ENCODE measurements around the gene RPL27. TPM values are rescaled to one million over a fixed set of nuclear protein-coding genes. Genes with fewer than 3 reads are reported as not detected.
"Not testable (repeated sequence)": the region's sequence is repeated elsewhere in the genome, so short reads cannot be mapped to it uniquely, and the experiment has no call there.

Gene RPL27
- polyA plus RNA-seq (2013, experiment 1 of 2; ENCODE audit: insufficient read length), result 1,760 TPM
- 1,566 TPM for polyA plus RNA-seq (2013, experiment 2 of 2; ENCODE audit: insufficient read length)

DNA sequence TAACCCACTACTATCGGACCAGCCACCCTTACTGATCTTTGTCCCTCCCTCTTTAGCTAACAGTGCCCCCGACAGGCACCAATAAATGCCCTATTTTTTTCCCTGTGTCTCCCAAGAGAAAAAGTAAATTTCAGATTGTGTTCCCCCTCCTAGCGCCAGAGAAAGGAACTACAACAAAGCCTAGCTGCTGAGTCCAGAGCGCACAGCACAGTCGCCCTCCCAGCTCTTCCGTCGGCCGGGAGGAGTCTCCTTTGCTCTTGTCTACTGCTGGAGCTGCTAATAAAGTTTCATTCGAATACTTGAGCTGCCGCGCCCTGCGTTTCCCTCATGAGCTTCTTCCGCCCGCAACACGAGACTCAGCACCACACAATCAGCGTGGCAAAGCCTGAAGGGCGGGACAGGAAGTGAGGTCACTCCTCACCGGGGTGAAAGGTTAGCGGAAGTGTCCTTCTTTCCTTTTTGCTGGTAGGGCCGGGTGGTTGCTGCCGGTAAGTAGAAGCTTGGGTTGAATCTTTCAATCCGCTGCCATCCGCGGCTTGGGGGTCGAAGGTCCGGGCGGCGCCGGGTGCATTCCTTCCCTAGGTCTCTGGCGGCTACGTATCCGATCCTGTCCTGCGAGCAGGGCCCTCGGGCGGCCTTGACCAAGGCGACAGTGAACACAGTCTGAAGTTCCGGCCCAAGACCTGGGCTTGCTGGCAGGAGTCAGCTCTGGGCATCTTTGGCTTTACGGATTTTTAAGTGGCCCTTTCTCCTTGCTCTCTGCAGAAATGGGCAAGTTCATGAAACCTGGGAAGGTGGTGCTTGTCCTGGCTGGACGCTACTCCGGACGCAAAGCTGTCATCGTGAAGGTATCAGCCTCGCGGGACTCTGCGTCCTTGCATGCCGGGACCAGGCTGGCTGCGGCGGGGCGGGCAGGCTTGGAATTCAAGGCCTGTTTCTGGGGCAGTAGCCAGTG, at the start of gene RPL27:
TSS of gene RPL27 (plus strand) at position 436 of the 955 bp plus-strand sequence. CDS start at position 768, 332 bp downstream.
- DNase-seq, result peak; percentile 100

DNA sequence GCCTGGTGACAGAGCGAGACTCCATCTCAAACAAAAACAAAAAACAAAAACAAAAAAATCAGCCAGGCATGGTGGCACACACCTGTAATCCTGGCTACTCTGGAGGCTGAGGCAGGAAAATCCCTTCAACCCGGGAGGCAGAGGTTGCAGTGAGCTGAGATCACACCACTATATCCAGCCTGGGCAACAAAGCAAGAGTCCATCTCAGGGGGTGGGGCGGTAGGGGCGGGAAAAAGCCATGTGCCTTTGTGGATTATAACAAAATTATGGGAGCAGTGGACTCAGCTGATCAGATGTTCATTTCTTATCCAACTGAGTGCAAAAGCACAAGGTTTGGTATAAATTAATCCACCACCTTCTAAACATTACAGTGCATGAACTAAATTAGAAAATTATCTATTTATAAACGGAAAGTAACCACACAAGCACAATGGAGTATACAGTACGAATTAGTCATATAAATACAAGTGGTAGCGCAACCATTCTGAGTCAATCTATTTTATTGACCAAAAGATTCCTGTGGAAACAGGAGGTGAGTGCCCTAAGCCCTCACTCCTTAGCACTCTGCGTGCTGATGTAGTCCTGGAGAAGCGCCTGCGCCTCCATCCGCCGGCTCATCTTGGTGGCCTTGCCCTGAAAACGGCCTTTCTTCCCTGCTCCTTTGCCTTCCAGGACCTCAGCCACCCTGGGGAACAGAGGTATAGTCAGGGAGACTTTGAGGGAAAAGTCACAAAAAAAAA, 48.0 kb upstream of the RPL27 start:
- no peak for DNase-seq

DNA sequence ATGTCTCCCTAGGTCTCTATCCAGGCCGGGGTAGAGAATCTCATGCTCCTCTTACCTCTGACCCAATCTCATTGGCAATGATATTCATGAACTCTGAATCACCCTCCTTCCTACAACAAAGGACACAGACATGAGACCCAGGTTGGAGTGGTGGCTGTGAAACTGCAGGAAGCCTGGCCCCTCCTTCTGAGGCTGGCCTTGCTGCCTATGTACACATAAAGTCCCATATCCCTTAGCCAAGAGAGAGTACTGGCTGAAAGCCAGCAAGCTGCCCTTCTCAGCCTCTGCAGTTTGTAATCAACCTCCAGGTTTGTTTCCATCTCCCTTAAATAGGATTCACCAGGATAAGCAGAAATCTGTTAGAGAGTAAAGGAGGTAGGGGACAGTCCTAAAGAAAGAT, 44.5 kb upstream of the RPL27 start:
- no peak for DNase-seq

DNA sequence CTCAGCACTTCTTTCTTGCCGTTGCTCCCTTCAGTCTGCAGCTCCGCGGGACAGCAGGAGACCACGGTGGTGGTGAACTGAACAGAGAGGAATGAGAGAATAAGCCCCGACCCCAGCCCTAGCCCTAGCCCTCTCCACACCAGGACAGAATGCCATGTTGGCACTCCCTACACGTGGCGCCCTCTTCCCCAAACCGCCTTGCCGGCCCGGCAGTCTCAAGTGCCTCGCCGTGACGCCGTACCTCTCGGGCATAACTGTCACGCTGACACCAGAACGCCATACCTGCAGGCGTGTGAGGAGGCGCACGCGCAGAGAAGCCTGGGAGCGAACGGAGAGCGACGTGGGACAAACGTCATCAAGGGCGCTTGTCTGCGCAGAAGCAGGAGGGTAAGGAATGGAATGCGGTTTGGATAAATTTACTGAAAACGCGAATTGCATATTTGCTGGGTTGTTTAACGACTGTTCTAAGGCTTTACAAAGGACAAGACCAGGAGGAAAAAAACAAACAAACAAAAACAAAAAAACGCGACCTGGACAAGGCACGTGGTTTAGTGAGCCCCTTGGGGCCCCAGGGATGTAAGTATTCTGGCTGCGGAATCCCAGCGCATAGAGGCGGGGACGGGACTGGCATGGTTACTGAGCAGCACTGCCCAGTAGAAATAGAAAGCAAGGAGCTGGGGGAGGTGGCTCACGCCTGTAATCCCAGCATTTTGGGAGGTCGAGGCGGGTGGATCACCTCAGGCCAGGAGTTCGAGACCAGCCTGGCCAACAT, 33.9 kb upstream of the RPL27 start, which contains the start of gene AARSD1:
TSS of gene AARSD1 (minus strand) at position 294 of the 772 bp plus-strand sequence. CDS start at position 280, 14 bp downstream.
- peak; percentile 92 for DNase-seq

DNA sequence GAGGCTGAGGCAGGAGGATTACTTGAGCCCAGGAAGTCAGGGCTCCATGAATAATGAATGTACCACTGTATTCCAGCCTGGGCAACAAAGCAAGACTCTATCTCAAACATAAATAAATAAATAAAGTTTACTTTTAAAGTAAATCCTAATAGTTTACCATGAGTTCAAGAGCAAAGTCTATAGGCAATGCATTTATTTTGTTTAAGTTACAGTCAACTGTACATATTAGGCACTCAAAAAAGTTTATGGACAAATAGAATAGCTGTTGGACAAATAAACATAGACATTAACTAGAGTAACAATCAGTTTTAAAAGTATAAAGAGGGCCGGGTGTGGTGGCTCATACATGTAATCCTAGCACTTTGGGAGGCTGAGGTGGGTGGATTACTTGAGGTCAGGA, 30.3 kb upstream of the RPL27 start:
- no peak for DNase-seq

DNA sequence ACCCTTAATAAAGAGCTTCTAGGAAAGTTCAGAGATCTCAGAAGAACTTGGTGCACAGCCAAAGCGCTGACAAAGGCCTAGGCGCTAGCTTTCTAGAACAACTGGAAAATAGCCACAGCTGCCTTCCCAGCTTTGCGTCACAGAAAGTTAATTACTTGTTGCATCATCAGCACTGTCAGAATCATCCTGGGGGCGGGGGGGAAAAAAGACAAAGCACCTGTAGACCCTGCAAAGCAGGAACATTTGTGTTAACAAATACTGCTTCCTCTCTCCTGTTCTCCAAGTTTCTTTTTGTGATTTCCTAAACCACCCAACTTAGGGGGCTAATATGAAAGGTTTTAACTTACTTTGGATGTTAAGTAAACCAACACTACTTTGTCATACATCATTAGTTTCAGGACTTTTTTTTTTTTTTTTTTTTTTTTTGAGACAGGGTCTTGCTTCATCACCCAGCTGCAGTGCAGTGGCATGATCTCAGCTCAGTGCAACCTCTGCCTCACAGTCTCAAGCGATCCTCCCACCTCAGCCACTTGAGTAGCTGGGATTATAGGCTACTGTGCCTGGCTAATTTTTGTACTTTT, 29.1 kb upstream of the RPL27 start:
- no peak for DNase-seq

DNA sequence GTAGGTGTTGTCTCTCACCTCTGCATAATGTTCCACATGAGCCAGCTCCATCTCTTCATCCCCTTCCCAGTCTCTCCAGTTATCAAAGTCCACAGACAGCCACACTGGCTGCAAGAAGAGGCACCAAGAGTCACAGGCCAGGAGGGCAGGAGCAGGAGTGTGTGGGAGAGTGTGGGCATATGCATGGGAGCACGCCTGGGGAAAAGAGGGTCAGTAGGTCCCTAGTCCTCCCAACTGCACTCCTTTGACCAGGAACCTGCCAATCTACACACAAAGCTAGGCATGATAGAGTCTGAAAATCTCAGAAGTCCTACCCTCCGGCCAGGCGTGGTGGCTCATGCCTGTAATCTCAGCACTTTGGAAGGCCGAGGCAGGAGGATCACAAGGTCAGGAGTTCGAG, 26.6 kb upstream of the RPL27 start:
- DNase-seq, result no peak

DNA sequence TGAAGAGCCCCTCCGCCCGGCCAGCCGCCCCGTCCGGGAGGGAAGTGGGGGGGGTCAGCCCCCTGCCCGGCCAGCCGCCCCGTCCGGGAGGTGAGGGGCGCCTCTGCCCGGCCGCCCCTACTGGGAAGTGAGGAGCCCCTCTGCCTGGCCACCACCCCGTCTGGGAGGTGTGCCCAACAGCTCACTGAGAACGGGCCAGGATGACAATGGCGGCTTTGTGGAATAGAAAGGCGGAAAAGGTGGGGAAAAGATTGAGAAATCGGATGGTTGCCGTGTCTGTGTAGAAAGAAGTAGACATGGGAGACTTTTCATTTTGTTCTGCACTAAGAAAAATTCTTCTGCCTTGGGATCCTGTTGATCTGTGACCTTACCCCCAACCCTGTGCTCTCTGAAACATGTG, 24.9 kb upstream of the RPL27 start:
- DNase-seq, result not testable (repeated sequence)

DNA sequence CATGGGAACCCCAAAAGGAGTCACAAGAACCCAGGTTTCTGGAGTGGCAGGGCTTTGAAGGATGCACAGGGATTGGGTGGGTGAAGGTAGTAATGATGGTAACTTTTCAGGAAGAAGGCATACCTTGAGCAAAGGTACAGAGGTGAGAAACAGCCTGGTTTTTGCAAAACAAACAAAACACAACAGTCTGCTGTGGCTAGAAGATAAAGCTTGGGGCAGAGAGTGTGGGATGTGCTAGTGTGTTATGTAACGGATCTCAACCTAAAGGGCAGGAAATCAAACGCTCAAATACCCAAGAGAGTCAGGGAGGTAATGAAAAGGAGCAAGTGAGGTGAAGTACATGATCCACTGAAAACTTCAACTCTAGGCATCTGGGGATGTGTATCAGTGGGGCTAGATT, 23.0 kb upstream of the RPL27 start:
- DNase-seq, result no peak

DNA sequence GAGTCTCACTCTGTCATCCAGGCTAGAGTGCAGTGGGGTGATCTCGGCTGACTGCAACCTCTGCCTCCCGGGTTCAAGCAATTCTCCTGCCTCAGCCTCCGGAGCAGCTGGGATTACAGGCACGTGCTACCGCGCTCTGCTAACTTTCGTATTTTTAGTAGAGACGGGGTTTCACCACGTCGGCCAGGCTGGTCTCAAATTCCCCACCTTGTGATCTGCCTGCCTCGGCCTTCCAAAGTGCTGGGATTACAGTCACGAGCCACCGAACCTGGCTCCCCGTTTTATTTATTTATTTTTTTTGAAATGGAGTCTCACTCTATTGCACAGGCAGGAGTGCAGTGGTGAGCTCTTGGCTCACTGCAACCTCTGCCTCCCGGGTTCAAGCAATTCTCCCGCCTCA, 22.5 kb upstream of the RPL27 start:
- not testable (repeated sequence) for DNase-seq

DNA sequence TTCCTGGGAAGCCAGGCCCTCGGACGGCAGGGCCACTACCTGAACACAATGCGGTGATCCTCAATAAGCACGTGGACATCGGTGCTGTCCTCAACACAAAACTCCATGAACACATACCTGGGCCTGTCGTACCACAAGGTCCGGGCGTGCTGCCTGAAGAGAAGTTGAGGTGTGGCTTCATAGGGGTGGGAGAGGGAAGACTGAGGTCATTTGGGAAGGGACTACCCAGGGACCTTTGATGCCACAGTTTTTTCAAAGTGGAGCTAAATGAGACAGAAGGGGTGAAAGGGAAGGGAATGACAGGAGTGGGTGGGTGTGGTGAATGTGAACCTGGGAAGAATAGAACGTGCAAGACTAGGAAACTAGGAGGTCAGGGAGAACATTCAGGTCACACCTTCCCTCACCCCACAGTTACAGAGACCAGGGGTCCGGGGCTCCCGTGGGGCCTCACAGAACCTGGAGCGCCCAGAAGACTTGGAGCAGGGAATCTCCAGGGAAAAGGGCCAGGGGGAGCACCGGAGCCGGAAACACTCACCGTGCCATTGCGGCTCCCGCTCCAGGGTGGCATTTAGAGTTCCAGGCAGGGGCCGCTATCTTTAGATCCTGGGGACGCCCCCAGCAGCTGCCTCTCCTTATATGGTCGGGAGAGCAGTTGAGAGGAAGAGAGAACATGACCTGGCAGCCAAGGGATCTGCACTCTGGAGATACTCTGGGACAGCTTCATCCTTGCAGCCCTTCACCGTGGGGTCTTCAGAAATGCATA, 18.5 kb upstream of the RPL27 start, which contains the start of gene PTGES3L:
TSS of gene PTGES3L (minus strand) at position 570 of the 763 bp plus-strand sequence. CDS start at position 543, 27 bp downstream.
- peak; percentile 73 for DNase-seq

DNA sequence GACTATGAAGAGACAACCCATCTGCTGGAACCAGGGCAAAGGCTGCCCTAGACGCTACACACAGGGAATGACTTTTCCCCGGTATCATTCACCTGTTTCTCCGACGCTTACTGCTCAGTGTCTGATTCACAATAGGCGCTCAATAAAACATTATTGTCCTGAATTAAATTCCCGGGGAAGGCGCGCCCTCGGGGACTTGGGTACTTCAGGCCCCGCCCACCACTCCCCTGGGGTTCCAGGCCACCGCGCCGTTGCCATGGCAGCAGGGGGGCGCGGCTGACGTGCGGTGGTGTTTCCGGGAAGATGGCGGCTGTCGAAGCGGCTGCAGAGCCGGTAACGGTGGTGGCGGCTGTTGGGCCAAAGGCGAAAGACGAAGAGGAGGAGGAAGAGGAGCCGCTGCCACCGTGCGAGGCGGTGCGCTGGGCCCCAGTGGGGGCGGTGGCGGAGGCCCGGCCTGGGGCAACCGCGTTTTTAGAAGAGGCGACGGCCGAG, 17.9 kb upstream of the RPL27 start, which contains the start of gene RUNDC1:
TSS of gene RUNDC1 (plus strand) at position 292 of the 492 bp plus-strand sequence. CDS start at position 304, 12 bp downstream.
- peak; percentile 89 for DNase-seq

DNA sequence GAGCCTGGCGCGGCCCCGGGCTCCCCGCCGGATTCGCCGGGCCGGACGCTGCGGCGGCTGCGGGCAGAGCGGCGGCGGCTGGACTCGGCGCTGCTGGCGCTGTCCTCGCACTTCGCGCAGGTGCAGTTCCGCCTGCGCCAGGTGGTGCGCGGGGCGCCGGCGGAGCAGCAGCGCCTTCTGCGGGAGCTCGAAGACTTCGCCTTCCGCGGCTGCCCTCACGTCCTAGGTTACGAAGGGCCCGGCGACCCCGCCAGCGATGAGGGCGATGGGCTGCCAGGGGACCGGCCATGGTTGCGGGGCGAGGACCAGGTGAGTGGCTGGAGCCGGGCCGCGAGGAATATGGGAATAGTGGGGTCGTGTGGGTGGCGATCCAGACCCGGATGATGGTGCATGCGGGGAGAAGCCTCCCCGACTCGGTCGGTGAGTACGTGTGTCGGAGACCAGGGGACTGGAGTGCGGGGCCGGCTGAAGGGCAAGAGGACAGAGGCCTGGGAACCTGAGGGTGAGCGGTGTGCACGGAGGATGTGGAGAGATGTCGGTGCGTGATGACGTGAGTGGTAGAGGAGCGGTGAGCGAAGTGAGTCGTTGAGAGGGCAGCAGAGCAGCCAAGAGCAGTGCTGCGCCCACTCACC, 17.3 kb upstream of the RPL27 start:
- DNase-seq, result no peak

DNA sequence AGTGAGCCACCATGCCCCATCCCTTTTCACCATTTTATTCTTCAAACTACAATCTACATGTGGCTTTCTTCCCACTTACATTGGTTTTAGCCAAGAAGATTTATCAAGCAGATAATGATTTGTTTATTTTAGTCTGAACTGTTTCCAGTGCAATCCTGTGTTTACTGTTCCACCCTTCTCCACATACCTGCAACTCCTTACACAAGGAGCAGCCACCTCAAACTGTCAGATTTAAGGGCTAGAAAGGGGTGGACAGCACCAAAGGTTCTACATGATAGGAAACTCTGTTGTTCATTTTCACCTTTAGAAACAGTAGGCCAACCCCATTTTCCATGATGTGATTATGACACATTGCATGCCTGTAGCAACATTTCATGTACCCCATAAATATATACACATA, 16.0 kb upstream of the RPL27 start:
- DNase-seq, result no peak

DNA sequence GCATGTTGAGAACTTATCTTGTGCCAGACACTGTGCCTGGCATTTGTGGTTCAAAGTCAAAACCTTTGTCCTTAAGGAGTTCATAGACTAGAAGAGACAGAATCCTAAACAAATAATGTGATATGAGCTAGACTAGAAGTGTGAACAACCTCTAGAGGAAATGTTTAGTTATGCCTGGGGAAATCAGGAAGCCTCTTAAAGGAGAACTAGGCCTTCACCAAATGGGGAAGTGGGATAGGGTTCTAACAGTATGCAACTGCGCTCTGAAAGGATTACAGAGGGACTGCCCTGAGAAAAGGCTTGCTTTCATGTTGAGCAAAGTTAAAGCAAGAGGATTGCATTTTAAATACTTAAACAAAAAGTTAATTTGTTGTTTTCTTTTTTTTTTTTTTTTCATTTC, 13.0 kb upstream of the RPL27 start:
- no peak for DNase-seq

DNA sequence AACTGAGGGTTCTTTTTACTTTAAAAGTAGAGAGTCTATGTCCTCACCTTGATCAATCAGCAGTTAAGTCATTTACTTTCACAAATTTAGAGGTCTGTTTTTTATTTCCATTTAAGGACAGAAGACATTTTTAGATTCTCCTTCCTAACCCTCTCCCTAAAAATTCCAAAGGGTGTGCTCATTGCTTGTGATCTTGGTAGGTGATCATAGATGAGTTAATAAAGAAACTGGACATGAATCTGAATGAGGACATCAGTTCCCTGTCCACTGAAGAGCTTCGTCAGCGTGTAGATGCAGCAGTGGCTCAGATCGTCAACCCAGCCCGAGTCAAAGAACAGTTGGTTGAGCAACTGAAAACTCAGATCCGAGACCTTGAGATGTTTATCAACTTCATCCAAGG, 9.1 kb upstream of the RPL27 start:
- DNase-seq, result peak; percentile 23

DNA sequence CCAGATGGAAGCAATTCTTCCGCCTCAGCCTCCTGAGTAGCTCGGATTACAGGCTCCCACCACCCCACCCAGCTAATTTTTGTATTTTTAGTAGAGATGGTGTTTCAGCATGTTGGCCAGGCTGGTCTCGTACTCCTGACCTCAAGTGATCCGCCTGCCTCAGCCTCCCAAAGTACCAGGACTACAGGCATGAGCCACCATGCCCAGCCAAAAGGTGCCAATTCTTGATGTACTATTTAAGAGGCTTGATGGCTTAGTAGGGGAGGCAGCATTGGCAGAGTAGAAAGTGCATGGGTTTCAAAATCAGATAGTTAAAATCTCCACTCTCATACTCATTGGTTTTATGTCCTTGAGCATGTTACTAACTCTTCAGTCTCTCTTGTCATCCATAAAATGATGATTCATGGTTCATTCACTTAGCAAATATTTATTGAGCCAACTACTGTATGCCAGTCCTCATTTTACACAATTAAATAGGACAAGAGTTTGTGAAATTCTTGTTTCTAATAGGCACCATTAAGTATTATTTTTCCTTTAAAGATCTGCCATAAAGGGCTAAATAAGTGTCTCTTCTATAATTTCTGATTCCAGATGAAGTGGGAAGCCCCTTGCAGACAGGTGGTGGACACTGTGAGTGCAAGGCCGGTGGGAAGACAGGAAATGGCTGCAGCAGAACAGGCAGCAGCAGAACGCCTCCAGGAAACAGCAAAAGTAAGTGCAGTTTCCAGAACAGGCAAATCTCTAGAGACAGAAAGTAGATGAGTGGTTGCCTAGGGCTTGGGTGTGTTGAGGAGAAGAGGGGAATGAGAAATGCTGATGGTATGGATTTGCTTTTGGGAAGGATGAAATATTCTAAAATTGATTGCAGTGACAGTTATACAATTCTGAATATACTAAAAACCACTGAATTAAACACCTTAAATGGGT, 8.2 kb upstream of the RPL27 start:
- peak; percentile 64 for DNase-seq

DNA sequence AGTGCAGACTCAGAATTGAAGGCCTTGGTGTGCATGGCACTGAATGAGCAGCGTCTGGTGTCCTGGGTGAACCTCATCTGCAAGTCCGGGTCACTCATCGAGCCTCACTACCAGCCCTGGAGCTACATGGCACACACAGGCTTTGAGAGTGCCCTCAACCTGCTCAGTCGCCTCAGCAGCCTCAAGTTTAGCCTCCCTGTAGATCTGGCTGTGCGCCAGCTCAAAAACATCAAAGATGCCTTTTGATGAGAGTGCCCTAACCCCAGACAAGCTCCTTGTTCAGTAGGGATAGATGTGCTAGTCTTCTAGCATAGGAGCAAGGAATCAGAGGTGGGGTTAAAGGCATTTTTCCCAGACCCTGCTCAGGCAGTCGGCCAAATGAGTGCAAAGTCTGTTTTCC, 6.7 kb upstream of the RPL27 start:
- no peak for DNase-seq

DNA sequence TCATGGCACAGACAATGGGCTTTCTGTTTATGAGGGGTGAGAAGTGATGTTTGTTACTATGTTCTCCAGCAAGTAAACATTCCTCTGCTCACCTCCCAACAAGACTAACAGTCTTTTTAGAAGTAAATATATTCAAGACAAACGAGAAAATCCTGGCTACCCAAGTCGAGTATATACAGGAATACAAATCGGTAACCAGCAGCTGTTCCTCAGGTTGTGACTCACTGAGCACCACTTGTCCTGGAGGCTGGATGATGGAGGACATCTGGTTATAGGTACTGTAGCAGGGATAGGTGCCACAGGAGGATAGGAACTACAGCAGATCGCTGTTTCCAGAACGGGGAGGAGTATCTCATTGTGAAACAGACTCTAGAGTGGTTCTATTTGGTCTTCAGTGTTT, 5.3 kb upstream of the RPL27 start:
- no peak for DNase-seq
